NCI-H187 (cell line): ENCODE results near the gene EP300.
"Not testable (repeated sequence)": the region's sequence is repeated elsewhere in the genome, so short reads cannot be mapped to it uniquely, and the experiment has no call there.

Experiments
- DNase-seq, 2 experiments: peaks; one replicate each; lab custom pipeline; 2025; lab: John Stamatoyannopoulos, UW

The EP300 gene

GRCh38 chr22:41152902-41153301 lies 60.5 kb downstream of the EP300 start:
- no peak for DNase-seq

GRCh38 chr22:41157083-41157482 lies 64.7 kb downstream of the EP300 start:
- no peak for DNase-seq

GRCh38 chr22:41169157-41169556 lies 76.8 kb downstream of the EP300 start:
- no peak for DNase-seq

GRCh38 chr22:41171996-41172395 lies 79.6 kb downstream of the EP300 start:
- DNase-seq = no peak

GRCh38 chr22:41175546-41175945 lies 83.2 kb downstream of the EP300 start:
- no peak for DNase-seq

- DNase-seq = no peak
Measured at GRCh38 chr22:41177040-41177621, 84.7 kb downstream of the EP300 start.

GRCh38 chr22:41177622-41178424 lies 85.4 kb downstream of the EP300 start:
- DNase-seq = no peak

GRCh38 chr22:41178425-41178975 lies 86.1 kb downstream of the EP300 start:
- DNase-seq = no peak

GRCh38 chr22:41180362-41180761 lies 88.0 kb downstream of the EP300 start:
- not testable (repeated sequence) for DNase-seq

GRCh38 chr22:41180926-41181325 lies 88.5 kb downstream of the EP300 start:
- DNase-seq = no peak

- no peak for DNase-seq
Measured at GRCh38 chr22:41181349-41182241, 89.2 kb downstream of the EP300 start.

GRCh38 chr22:41184679-41185078 lies 92.3 kb downstream of the EP300 start:
- DNase-seq = no peak

- no peak for DNase-seq
Measured at GRCh38 chr22:41191467-41191866, 99.1 kb downstream of the EP300 start.

GRCh38 chr22:41193829-41194228 lies 101.4 kb downstream of the EP300 start:
- DNase-seq = no peak

- DNase-seq = peak; percentile 38 to 43
Measured at GRCh38 chr22:41197038-41197972, 104.9 kb downstream of the EP300 start.

GRCh38 chr22:41198027-41198580 lies 105.7 kb downstream of the EP300 start:
- DNase-seq = no peak

GRCh38 chr22:41201141-41201540 lies 108.7 kb downstream of the EP300 start:
- no peak for DNase-seq

- DNase-seq = no peak
Measured at GRCh38 chr22:41203118-41203517, 110.7 kb downstream of the EP300 start.

GRCh38 chr22:41204066-41204465 lies 111.7 kb downstream of the EP300 start:
- no peak for DNase-seq

GRCh38 chr22:41204992-41205900 lies 112.9 kb downstream of the EP300 start, which contains the start of gene L3MBTL2:
TSS of gene L3MBTL2 (plus strand) at chr22:41205312. CDS start at chr22:41205363, 51 bp downstream.
- DNase-seq = peak; percentile 76 to 91
